NCI-H2107 (cell line): ENCODE measurements around the gene ZPR1.
"Not testable (repeated sequence)": the region's sequence is repeated elsewhere in the genome, so short reads cannot be mapped to it uniquely, and the experiment has no call there.

Experiments used
- DNase-seq: peaks from one replicate; lab custom pipeline; 2025; lab: John Stamatoyannopoulos, UW

ZPR1 gene

DNA sequence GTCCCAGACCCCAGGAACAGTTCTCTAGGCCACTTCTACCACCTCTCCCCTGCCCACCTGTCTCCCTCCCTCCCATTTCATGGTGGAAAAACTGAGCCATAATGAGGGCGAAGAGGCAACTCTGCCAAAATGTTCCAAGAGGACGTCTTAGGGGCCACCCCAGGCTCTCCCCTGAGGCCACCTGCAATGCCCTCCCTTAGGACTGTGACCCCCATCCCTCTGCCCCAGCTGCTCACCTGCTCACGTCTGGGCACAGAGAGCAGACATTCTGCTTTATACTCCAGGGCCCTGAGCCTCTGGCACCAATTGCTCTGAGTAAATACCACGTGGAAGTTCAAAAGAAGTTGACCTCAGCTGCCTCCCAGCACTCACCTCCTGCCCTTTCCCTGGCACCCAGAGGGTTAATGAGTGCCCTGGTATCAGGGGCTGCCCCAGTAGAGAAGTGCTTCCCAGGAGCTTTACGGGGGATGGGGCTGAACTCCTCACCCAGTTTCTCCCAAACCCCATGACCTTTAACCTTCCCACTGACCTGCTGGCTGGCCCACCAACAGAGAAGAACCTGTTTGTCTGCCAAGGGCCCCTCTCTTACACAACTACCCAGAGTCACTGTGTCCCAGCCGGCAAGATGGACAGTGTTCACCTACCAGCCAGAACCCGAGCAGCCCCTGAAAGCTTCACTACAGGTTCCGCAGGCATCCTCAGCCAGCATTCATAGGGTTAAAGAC is 4.5 kb upstream of the ZPR1 start:
- no peak for DNase-seq

DNA sequence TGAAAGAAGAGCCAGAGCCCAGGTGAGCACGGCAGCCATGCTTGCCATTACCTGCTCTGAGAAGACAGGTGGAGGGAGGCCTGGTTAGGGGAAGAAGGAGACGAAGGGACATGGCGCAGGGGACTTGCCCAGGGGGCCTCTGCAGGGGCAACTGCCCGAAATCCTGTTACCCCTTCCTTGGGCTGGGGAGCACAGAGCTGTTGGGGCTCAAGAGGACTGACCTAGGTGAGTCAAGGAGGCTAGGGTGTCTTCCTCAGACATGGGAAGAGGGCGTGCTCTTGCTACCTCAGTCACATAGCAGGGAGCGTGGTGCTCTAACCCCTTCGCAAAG is 4.0 kb upstream of the ZPR1 start, which contains the start of gene APOA5:
Gene APOA5, minus strand, starts transcription at position 67 of the 331 bp plus-strand sequence. Its CDS starts 19 bp downstream, at position 48.
- no peak for DNase-seq

DNA sequence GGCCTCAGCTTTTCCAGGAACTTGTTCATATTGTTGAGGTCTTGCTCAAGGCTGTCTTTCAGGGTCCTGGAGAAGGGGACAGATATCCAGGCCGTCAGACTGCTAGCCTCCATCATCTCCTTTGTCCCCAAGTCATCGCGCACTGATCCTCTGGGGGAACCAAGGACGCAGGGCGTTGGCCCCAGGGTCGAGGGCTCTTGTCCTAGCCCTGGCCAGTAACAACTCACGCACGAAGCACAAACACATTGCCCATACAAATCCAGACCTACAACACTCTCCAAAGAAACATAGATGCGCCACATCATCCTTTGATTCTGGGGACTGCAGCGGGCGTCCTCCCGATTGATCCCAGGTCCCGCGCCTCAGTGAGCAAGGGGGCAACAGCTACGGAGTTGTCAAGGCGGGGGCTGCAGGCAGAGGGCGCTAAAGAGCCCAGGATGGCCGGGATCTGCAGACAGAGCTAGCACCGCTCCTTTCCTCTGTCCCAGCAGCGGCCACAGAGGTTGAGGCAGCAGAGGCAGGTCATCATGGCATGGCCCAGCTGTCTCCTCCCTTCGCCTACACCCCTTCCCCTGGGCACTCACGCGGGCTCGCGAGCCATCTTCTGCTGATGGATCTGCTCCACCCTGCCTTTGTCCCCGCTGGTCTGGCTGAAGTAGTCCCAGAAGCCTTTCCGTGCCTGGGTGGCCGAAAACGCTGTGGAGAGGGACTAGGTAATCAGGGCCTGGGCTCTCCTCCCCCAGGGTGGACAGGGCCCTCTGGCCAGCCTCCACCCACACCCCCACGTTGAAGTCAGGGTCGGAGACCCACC is 3.4 kb upstream of the ZPR1 start:
- DNase-seq: peak; percentile 28

DNA sequence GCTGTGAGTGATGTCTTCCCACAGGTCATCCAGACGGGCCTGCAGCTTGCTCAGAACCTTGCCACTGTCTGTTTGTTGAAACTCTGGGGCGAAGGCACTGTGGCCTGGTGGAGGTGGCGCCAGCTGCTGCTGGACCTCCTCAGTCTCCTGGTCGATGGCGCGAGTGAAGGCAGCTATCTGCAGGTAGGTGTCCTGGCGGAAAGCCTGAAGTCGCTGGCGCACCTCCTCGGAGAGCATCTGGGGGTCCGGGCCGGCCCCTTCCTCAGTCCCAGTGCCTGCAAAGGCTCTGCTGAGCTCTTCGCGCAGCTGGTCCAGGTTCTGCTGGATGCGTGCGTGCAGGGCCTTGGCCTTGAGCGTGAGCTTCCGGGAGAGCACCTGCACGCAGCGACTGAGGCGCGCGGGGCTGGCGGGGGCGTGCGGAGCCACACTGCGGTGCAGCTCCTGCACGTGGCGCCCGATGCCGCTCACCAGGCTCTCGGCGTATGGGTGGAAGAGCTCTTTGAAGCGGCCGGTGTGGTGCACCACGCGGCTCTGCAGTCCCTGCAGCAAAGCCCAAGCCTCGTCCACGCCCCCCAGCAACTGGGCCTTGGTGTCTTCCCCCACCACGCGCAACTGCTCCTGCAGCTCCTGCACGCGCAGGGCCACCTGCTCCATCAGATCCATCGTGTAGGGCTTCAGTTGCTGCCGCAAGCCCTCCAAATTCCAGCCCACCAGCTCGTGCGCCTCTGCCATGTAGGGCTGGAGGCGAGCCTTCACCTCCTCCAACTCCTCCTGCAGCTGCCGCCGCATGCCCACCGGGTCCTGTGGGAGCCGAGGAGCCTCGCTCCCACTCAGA is 2.6 kb upstream of the ZPR1 start:
- DNase-seq: no peak

DNA sequence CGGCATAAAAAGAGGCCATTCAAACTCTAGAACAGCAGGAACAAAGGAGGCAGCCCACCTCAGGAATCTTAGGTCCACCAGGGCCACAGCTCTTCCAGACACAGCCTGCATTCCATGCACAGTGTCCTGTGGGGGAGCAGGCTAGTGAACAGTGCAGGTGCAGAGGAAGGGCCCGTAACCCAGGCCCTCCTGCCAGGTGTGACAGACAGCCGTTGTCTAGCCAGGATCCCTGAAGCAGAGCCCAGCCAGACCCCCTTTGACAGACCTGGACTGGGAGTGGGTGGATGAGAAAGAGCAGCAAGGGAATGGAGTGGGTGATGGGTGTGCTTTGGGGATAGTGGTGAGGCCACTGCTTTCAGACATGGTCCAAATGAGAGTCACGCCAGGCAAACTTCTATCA is 1.2 kb upstream of the ZPR1 start:
- no peak for DNase-seq

DNA sequence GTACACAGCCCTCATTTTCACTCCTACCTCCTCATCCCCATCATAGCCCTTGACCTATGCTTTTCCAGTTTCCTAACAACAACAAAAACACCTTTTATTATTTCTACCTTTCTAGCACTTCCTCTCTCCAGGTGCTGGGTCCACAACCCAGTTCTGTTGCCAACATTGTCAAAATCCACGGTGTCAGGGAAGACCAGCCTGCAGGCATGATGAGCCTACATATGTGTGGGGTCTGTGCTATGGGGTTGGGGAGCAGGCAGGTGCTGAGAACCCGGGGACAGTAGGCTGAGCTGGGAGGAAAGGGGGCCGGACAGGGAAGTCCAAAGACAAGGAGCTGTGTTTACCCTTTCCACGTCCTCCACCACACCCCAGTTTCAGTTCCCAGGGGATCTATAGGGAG is 711 bp upstream of the ZPR1 start:
- DNase-seq: no peak

DNA sequence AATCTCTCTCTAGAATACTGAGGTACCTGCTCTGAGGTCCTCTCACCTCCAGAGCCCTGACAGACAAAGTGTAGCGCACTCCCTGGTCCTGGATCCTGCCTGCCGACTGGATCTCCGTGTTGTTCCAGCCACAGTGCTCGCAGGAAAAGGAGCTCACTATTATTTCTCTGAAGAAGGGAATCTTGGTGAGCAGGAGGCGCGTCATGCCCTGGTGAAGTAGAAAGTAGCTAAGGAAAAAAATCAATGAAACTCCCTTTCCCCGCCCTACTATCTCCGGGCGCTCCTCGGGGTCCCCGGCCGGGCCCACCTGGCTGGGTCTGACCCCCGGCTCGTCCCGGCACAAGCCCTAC is 412 bp downstream of the ZPR1 start:
- no peak for DNase-seq

DNA sequence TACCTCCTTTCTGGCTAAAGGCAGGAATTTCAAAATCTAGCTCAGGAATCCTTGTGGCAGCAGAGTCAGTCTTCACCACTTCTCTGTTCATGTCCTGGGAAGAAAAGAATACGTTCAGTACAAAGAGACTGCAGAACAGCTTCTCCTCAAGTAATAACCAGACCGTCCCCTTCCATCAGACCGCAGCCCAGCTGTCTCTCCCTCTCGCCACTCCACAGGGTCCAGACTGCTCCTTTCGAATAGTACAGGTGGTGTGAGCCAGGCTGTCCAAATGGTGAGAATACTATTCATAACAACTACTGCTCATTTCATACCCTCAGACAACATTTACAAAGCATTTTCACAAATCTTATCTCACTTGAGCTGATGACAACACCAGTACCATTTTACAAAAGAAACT is 857 bp downstream of the ZPR1 start:
- no peak for DNase-seq

DNA sequence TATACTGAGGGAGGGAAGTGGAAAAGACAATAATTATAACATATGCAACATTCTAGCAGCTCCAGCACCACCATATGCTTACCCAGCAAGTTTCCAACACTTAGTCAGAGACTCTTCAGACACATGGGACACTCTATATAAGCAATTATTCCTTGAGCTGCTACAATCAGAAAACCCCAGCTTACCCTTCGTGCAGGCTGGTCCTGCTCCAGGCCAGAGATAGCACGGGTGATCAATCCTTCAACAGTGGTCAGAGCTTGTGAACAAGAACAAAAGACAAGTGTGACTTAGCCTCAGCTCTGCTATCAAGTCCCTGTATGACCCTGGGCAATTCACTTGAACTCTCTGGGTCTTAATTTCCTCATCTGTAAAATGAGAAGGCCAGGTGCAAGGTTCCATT is 1.5 kb downstream of the ZPR1 start:
- DNase-seq: no peak

DNA sequence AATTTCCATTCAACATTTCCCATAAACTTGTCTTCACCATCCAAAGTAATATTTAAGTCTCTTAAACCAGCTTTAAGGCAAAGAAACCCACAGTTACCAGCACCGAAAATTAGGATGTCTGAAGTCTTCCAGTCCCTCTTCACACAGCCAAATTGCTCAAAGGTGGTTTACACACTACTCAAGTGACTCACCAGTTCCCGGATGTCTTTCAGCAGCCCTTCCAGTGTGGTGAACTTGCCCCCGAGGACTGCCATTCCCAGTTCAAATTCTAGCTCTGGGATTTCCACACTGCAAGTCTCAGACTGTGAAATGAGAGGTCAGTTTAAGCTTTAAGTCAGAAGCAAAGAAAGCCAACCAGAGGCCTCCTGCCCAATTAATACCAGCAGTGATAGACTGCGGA is 5.1 kb downstream of the ZPR1 start:
- DNase-seq: no peak

DNA sequence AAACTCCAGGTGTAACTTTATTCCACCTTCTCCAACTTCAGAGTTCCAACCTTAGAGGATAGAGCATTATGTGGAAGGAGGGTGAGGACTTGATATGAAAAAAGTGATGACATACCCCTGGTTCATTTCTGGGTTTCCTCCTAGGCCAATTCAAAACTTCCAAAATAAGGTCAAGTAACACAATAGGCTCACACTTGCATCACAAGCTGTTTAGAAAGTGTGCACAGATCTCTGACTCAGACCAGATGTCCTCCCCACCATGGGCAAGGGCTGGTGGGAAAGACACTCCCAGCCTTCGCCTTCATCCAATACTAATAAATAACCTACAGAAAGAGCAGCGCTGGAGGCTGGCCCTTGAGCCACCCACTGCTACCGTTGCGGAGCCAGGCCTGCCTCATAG is 9.3 kb downstream of the ZPR1 start:
- no peak for DNase-seq

DNA sequence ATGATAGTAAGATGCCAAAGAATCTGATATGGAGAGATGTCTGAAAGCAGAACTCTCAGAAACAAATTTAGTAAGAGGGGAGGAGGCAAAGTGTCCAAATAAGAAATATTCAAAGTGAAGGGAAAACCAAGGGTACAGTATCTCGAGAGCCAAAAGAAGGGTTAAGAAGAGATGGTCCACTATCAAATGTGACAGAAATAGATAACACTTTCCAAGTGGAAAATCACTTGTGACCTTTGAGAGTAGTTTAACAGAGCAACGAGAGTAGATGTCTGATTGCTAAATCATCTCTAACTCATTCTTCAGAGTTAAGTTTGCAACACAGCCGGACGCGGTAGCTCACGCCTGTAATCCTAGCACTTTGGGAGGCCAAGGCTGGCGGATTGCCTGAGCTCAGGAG is 10.8 kb downstream of the ZPR1 start:
- no peak for DNase-seq

DNA sequence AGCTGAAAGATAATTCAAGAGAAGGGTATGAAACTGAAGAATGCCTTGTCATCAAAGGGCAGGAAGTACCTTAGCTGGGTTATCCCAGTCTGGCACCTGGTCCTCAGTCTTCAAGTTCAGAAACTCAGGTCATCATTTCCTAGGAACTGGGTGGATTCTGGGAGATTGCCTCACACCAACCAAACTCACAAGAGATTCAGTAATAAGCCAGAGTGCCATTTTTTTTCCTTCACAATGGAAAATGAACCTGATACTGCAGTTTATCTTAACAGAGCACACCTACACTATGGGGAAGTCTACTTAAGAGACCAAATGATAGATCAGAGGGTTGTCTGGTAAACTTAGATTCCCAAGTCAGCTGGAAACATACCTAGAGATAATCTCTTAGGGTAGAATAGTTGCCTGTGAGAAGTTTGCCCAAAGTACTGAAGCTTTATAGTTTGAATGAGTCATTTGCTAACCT is 11.3 kb downstream of the ZPR1 start:
- DNase-seq: no peak

DNA sequence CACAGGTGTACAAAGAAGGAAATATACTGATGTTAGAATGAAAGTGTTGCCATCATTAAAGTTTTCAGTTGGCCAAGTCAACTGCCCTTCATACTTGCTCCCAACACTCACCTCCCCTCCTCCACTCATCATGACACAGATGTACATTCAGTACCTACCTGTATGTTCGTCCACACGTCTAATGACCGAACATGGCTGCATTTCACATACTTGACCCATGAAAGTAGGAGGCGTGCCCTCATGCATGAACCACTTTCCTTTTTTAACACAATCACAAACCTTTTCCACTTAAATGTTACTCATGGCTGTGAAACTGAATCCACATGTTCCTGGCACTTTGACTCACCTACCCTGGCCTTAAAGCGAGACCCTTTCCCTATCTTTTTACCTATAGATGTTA is 11.8 kb downstream of the ZPR1 start:
- DNase-seq: no peak

DNA sequence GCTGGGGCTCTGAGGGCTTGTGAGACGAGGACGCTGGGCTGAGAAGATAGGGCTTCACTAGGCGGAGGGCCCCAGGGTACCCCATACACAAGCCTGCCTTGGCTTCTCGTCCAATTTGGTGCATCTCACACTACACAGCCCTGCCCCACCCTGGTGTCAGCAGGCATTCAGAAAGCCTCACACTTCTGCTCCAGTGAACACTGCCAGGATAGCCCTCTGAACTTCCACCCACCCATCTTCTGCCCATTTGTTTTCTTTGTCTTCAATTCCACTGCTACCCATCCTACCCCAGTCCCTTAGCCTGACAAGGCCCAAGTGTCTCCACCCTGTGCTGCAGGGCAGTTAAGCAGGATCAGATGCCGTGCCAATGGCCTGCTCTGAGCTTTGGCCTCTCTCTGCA is 13.2 kb downstream of the ZPR1 start:
- no peak for DNase-seq

DNA sequence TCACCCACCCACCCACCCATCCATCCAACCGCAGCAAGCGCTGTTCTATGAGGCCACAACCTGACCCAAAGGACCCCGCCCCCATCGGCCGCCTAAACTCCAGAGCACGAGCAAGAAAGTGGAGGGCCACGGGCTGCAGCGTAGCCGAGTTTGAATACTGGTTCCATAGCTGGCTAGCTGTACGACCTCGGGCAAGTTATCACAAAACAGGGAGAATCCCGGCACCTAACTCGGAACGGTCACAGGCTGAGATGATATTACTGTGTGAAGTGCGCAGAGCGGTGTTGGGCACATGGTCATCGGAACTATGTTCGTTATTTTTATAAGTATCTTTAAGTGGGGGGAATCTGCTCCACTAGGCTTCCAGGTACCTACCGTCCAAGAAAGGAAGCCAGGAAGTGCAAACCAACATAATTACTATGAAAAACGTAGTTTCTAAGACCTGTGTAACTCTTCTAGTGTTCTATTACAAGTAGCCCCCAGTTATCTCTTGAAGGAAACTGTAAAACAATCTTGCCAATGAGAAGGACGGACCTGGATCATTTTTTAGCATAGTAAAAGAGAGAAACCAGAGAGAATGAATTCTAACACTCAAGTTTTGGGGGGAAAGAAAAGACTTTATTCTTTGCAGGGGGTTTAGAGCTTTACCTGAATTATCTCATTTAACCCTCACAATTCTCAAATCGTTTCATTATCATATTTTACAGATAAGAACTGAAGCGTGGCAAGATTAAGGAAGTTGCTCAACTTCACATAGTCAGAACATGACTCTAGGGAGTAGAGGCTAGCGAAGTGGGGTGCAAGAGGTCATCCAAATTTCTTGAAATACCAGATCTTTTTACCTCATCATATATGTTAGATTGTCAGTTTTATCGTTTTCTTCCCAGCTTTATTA is 14.4 kb downstream of the ZPR1 start:
- DNase-seq: no peak

DNA sequence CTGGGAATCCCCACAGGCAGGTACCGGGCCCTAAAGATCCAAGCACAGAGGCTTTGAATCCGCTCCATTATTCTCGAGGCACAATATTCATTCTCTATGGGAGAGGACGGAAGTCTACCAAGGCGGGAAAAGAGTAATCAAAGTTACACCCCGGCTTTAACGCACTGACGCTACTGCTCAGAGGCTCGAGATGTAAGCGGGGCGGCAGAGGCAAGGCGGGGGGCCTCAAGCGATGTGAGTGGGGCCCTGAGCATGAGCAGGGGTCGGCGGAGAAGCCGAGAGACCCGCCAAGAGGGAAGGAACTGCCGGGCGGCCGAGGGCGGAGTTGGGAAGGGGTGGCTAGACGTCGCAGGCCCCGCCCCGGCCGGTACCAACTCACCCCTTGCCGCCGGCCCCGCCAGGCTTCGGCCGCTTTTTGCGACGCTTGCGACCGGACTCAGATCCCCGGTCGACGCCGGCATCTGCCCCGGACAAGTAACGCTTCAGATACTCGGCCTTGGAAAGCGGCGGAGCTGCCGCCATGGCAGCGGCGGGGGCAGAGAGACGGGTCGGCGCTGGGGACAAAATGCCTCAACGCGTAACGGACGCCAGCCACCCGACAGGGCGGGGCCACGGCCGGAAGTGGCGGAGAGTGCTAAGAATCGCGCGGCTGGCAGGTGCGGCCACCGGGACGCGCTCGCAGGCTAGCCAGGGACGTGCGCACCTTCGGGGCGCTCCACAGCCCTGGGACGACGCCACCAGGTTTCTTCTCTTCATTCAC is 15.2 kb downstream of the ZPR1 start, which contains the start of gene BUD13:
Gene BUD13, minus strand, starts transcription at position 545 of the 760 bp plus-strand sequence. Its CDS starts 23 bp downstream, at position 522.
- peak; percentile 86 for DNase-seq

DNA sequence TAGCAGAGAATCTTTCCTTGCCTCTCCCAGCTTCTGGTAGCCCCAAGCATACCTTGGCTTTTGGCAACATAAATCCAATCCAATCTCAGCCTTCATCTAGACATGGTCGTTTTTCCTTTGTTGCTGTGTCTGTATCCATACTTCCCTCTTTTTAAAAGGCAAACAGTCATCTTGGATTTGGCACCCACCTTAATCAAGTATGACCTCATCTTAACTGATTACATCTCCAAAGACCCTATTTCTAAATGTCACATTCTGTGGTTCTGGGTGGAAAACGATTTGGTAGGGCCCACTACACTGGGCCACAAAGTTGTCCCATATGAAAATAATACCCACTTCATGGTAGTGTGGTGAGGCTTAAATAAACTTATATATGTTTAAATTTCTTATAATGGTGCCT is 15.9 kb downstream of the ZPR1 start:
- no peak for DNase-seq

DNA sequence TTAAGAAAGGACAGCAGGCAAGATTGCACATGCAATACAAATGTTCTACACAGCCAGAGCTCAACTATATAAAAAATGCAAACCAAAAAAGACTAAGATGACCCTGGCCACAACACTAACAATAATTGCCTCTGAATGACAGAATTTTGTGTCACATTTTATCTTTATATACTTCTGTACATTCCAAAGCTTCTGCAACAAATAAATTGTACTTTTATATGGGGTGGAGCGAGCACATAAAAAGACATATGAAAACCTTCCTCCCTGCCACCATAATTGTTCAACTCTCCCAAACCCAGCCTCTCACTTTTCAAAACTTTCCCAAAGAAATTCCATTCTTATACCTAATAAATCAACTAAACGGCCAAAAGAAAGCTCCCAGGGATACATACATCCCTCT is 25.7 kb downstream of the ZPR1 start:
- DNase-seq: no peak

DNA sequence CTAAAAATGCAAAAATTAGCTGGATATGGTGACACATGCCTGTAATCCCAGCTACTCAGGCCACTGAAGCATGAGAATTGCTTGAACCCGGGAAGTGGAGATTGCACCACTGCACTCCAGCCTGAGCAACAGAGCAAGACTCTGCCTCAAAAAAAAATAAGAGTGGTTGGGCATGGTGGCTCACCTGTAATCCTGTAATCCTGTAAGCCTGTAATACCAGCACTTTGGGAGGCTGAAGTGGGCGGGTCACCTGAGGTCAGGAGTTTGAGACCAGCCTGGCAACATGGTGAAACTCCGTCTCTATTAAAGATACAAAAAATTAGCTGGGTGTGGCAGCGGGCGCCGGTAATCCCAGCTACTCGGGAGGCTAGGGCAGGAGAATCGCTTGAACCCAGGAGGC is 31.8 kb downstream of the ZPR1 start:
- DNase-seq: not testable (repeated sequence)
